Fibroblast of villous mesenchyme (primary cell): ENCODE measurements around the gene TM9SF4. TPM values are rescaled to one million over a fixed set of nuclear protein-coding genes. Genes with fewer than 3 reads are reported as not detected.
"Not testable (repeated sequence)": the region's sequence is repeated elsewhere in the genome, so short reads cannot be mapped to it uniquely, and the experiment has no call there.

Experiments
- DNase-seq: peaks from one replicate; pipeline ENCODE4 v3.0.0-alpha.2; 2010; ENCODE audit warnings: low read depth
- H3K4me3 ChIP-seq: 2 replicates; pipeline ENCODE4 v1.5.1; 2011; ENCODE audit warnings: low read depth, mild to moderate bottlenecking, low read length
- CTCF ChIP-seq: IDR thresholded peaks from 2 replicates; pipeline ENCODE4 v1.5.1; 2012; ENCODE audit warnings: low read depth, mild to moderate bottlenecking, low read length; ENCODE audit not compliant: insufficient read depth
- total RNA-seq: library from RNA; depleted of rRNA; stranded (reverse); fragments of >200 nt; gene quantifications from 2 replicates; pipeline ENCODE4 v1.2.3, GENCODE V29; 2012

Gene TM9SF4
- total RNA-seq, 1 donor = 58.7 TPM

DNA sequence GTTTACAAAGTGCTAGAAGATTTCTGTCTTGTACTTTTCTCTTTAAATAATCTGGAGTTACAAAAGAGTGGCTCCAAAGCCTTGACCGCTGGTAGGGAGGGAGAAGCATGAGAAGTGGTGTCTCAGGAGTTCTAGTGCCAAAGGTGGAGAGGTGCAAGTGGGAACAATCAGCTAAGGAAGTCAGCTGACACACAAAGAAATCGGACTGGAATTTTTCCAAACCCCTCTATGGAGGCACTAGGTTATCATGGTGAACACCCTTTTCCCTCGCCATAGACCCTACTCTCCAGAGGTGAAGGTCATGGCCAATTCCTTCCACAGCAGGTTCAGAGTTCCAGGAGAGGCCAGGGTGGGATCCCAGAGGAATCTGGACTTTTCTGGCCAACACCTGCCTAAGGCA, 83.2 kb downstream of the TM9SF4 start:
- TF ChIP-seq CTCF = no peak

DNA sequence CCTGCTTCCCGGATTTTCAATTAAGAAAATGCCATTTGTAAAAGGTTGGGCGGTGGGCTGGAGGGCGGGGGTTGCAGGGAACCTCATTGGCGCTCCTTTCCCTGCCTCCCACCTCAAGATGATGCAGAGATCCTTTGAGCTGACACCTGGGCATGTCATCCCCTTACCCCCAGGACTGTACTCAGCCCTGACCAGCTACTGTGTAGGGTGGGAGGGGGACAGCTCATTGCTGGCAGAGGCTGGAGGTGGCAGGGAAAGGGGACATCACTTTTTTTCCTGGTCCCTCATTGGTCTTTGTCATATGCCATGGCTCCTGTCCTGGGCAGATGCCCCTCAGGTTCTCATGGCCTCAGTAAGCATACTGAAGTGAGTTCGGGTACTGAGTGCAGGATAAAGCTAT, 83.8 kb downstream of the TM9SF4 start:
- not testable (repeated sequence) for H3K4me3 ChIP-seq, DNase-seq

More for the DNA sequence above, 83.2 kb downstream of the TM9SF4 start:
- no peak overlapping the region for H3K4me3 ChIP-seq
- no peak for DNase-seq

DNA sequence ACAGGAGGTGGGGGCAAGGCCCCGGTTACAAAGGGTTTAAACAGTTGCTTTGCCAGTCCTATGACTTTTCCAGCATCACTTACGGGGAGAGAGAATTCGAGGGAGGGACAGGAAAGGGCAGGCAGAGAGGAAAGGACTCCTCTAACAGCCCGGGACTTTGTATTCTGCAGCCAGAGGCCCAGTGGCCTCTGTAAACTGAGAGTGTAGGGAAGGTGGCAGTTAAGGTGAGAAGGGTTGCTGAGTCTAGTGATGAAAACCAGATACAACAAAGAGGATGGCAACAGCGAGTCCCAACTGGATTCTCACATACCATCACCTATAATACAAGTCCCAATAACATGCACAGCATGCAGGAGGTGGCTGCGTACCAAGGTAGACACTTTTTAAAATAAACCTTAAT, 84.5 kb downstream of the TM9SF4 start:
- no peak for DNase-seq
- H3K4me3 ChIP-seq = no peak overlapping the region
- no peak for TF ChIP-seq CTCF

DNA sequence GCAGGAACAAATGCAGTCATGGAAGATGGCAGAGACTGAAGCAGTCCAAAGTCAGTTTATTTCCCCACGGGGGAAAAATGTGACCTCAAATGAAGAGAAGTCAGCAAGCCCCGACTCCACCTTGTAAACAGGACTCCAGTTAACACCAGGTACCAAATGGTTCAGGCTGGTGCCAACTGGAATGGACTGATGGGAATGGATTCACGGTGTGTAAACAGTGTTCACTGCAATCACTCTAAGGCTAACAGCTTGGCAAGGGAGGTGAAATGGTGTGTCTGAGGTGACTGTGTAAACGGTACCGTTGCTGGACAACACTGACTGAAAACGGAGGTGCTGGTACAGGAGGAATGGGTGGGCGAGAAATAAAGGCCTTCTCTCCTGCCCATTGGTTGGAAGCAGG, 86.1 kb downstream of the TM9SF4 start:
- no peak overlapping the region for H3K4me3 ChIP-seq
- TF ChIP-seq CTCF = no peak
- no peak for DNase-seq

DNA sequence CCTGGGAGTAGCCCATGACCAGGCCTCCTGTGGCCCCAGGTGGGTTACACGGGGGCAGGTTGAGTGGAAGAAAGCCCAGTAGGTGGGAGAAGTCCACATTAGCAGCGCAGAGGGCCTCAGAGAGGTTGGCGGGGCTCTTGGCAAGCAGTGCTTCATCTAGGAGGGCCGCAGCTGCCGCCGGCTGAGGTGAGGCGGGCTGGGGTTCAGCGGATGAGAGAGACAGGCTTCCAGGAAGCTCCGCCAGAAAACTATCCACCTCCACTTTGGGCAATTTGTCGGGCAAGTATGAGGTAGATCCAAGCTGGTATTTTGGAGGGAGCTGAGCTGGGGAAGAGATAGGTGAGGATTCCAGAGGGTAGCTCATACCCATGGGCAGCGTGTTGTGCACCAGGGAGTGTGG, 87.1 kb downstream of the TM9SF4 start:
- DNase-seq, H3K4me3 ChIP-seq: not testable (repeated sequence)

- not testable (repeated sequence) for DNase-seq, H3K4me3 ChIP-seq
Observed at GRCh38 chr20:32197136-32197535, 87.6 kb downstream of the TM9SF4 start.

- no peak for TF ChIP-seq CTCF
- no peak for DNase-seq
- H3K4me3 ChIP-seq = no peak overlapping the region
Observed at GRCh38 chr20:32199006-32199405, 89.5 kb downstream of the TM9SF4 start.

DNA sequence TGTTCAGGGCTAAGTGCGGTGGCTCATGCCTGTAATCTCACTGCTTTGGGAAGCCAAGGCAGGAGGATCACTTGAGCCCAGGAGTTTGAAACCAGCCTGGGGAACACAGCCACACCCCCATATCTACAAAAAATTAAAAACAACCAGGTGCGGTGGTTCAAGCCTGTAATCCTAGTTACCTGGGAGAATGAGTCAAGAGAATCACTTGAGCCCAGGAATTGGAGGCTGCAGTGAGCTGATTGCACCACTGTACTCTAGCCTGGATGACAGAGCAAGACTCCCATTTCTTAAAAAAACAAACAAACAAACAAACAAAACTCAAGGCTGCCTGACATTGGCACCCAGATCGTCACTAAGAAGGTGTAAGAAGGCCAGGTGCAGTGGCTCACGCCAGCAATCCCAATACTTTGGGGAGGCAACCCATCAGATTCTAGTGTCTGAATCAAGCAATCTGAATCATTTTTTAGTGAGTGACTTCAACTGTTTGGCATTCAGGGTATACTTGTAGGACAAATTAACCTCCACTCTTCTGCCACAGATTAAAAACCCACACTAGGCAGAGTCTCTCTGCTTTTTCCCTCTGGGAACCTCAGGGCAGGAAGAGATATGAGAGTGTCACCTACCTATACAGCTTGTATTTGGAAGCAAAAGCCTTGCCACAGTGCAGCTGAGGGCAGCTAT, 91.9 kb downstream of the TM9SF4 start:
- DNase-seq = no peak
- no peak overlapping the region for H3K4me3 ChIP-seq
- no peak for TF ChIP-seq CTCF

DNA sequence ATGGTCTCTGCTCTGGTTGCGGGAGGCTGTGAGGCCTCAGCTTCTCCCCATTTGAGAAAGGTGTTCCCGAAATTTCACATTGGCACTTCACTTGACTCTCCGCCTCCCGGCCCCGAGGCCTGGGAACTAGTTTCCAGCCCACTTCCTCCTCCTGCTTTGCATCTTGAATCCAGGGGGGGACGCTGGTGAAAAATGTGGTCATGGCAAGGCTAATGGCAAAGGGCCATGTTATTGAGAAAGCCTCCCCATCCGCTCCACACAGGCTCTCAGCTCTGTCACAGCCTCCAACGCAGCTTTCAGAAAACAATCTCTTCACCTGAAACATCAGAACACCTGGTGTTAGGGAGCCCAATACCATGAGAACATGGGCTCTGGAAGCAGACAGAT, 92.5 kb downstream of the TM9SF4 start:
- DNase-seq = no peak
- H3K4me3 ChIP-seq = no peak overlapping the region
- no peak for TF ChIP-seq CTCF
